ENCODE data around the gene ATXN10.
"Not testable (repeated sequence)": the region's sequence is repeated elsewhere in the genome, so short reads cannot be mapped to it uniquely, and the experiment has no call there.

Gene ATXN10

DNA sequence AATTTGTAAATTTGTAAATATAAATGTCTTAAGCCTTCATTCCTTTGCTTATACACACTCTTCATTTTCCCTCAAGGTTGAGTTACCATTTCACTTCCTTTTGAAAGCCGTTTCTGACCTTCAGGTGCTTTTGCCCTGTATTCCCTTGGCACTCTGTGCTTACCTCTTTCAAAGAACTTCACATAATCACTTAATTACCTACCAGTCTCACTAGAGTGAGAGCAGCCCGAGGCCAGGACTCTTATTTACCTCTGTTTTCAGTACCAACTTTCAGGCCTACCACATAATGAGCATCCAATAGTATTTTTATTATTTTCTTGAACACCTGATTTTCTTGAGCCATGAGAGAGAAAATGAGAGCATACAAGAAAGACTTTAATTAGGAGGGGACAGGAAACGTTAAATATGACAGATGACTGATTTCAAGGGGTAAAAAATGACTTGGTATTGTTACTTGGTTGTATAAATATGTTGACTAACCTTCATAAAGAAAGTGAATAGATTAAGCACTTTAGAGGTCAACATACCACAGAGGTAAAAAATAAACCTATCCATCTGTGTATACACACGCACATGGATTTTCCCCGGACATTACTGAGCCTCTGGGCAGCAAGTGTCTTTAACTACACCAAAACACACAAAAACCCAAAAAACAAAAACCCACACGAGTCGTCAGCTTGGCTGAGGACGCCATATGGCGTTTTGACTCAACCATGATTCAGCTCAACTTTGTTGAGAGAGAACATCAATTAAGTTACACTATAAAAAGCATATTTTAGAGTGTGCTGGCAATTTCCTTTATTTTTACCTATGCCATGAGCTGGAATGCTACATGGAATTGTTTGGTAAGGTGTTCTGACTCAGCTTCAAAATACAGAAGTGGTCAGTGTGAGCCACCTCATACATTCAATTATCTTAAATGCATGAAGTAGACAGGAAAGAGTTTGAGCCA, 7.6 kb downstream of the ATXN10 start:
- no peak for DNase-seq (ENCODE audit: low read depth in 2 of 2)

GRCh38 chr22:45680932-45681700, 9.5 kb downstream of the ATXN10 start:
- no peak for DNase-seq (ENCODE audit: low read depth in 2 of 2)

GRCh38 chr22:45682064-45682463, 10.4 kb downstream of the ATXN10 start:
- DNase-seq (ENCODE audit: low read depth in 2 of 2) = no peak

DNA sequence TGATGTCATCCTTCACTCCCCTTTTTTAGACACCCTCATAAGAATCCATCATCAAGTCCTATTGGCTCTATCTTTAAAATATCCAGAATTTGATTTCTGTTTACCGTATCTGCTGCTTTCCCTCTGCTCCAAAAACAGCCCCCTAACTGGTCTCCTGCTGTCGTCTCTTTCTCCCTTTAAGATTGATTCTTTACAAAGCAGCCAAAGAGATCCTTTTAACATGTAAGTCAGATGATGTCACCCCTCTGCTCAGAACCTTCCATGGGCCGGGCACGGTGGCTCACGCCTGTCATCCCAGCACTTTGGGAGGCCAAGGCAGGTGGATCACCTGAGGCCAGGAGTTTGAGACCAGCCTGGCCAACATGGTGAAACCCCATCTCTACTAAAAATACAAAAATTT, 11.1 kb downstream of the ATXN10 start:
- DNase-seq (ENCODE audit: low read depth in 2 of 2) = not testable (repeated sequence)

DNA sequence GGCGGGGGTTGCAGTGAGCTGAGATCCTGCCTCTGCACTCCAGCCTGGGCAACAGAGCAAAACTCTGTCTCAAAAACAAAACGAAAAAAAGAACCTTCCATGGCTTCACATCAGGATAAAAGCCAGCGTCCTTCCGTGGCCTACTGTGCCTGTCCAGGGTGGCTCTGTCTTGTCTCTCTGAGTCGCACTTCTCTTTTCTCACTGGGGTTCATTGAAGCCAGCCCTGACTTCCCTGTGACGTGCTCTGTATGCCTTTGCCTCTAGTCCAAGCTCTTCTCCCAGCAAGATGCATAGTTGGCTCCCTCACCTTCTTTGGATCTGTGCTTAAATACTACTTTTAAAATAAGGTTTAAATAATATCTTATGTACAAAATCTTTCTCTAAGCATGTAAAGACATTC, 11.6 kb downstream of the ATXN10 start:
- DNase-seq (ENCODE audit: low read depth in 2 of 2) = no peak

DNA sequence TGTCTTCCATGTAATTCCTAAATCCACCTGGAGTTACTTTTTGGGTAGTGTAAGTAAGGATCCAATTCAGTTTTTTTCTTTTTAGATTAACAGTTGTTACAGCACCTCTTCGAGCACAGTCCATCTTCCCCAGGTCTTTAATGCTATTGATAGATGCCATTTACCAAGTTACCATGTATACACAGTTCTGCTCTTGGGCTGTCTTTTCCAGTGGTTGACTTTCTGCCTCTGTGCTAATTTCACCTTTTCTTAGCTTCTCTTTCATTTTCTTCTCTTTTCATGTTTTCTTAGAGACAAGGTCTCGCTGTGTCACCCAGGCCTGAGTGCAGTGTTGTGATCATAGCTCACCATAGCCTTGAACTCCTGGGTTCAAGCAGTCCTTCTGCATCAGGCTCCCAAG, 12.0 kb downstream of the ATXN10 start:
- DNase-seq (ENCODE audit: low read depth in 2 of 2) = no peak

- no peak for DNase-seq (ENCODE audit: low read depth in 2 of 2)
Measured at GRCh38 chr22:45684169-45684568, 12.5 kb downstream of the ATXN10 start.

- no peak for DNase-seq (ENCODE audit: low read depth in 2 of 2)
Measured at GRCh38 chr22:45684752-45685574, 13.3 kb downstream of the ATXN10 start.

GRCh38 chr22:45686004-45686403, 14.4 kb downstream of the ATXN10 start:
- DNase-seq (ENCODE audit: low read depth in 2 of 2) = no peak

GRCh38 chr22:45686836-45687235, 15.2 kb downstream of the ATXN10 start:
- no peak for DNase-seq (ENCODE audit: low read depth in 2 of 2)

DNA sequence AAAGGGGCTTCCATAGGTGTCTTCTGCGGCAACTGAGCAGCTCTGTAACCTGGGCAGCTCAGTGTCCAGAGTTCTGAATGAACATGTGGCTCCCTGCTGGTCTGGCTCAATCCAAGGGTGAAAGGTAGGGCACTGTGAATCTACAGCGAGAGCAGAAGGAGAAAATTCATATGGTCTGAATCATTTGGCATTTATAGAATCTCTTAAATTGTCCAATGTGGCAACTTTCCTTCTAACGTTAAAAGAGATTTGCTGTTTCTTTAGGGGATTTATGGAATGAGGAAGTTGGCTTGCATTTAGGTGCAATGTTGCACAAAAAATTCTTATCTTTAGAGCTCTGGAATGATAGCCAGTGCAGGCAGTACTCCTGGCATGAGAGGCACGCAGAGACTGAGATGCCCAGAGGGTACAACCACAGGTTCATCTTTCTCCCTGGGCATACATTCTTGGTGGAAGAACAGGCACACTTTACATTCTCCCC, 17.0 kb downstream of the ATXN10 start:
- no peak for DNase-seq (ENCODE audit: low read depth in 2 of 2)

DNA sequence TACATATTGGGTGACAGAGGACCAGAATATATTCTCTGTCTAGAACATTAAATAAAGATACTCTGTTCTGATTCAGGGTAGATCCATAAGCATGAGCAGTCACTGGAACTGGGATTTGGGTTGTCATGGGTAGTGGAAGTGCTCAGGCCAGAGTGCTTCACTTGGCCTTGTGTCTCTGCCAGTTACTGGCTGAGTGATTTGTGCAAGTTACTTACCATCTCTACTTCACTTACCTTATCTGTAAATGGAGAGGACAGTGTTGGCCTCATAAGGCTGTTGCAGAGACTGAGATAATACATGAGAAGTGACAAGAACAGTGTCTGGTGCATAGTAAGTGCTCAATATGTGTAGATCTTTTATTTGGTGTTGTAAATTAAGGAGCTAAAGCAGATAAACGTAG, 17.6 kb downstream of the ATXN10 start:
- no peak for DNase-seq (ENCODE audit: low read depth in 2 of 2)

DNA sequence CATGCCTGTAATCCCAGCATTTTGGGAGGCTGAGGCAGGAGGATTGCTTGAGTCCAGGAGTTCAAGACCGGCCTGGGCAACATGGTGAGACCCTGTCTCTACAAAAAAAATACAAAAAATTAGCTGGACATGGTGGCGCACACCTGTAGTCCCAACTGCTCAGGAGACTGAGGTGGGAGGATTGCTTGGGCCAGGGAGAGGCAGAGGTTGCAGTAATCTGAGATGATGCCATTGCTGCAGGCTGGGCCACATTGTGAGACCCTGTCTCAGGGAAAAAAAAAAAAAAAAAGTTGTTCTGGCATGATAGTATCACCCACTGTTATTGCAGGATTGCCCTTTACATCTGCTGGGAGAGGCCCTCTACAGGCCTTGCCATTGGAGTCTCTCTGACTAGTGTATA, 18.4 kb downstream of the ATXN10 start:
- DNase-seq (ENCODE audit: low read depth in 2 of 2) = no peak

DNA sequence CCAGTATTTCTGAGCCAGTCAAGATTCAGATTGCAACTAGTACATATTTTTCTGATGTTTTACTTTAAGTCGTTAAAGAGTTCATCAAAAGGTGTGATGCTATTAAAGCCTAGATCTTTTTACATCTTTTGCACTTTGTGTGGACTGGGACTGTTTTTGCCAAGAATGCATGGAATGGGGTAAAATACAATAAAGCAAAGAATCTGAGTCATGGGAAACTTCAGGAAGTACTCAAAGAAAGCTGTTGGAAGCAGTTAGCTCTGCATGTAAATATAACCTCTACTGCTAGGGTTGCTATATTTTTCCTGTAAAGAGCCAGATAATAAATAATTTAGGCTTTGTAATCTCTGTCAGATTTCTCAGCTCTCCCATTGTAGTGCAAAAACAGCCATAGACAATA, 20.9 kb downstream of the ATXN10 start:
- no peak for DNase-seq (ENCODE audit: low read depth in 2 of 2)

DNA sequence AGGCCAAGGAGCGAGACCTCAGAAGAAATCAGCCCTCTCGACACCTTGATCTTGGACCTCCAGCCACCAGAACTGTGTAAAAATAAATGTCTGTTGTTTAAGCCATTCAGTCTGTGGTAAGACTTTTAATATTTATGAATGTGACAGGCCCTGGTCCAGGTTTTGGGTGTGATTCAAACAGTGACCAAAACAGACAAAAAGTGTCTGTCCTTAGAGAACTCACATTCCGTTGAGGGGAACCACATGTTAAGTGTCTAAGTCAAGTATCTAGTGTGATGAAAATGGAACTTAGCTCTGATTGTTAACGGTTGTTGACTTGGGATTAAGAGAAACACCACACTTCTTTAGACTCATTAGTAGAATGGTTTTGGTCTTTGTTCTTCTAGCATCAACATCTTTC, 22.2 kb downstream of the ATXN10 start:
- no peak for DNase-seq (ENCODE audit: low read depth in 2 of 2)

DNA sequence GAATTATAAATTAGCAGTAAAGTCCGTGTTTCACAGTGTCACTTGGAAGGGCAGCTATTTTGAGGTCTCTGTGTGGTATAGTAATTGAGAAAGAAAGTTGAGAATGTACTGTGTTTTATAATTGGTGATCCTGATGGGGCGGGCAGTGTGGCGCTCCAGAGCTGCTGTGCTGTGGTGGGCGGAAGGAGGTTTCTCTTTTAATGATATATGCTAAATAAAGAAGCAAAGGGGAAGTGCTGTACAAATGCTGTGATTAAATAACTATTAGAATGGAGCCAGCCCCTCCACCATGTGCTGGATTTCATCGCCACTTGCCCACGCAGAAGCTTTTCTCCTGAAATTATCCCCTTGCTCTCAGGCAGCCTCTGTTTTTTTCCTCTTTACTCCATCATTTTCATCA, 24.6 kb downstream of the ATXN10 start:
- DNase-seq (ENCODE audit: low read depth in 2 of 2) = no peak

GRCh38 chr22:45698094-45698493, 26.5 kb downstream of the ATXN10 start:
- DNase-seq (ENCODE audit: low read depth in 2 of 2) = no peak

- DNase-seq (ENCODE audit: low read depth in 2 of 2) = no peak
Measured at GRCh38 chr22:45702981-45703380, 31.3 kb downstream of the ATXN10 start.

- no peak for DNase-seq (ENCODE audit: low read depth in 2 of 2)
Measured at GRCh38 chr22:45703758-45704157, 32.1 kb downstream of the ATXN10 start.

GRCh38 chr22:45704648-45705047, 33.0 kb downstream of the ATXN10 start:
- DNase-seq (ENCODE audit: low read depth in 2 of 2) = no peak

DNA sequence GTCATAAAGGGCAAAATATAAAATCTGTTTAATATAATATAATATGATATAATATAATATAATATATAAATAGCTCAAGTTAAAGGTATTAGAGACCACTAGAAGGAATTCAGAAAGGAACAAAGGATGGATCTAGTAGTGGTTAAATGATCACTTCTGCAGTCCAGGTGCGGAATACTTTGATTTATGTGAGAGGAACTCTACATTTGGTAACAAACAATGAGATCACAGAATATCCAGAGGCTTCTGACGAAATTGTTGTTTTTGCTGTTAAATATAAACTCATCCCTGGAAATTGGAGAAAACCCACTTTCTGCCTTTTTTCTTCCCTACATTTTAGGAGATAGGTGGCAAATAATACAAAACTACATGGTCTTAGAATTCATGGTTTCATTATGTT, 36.0 kb downstream of the ATXN10 start:
- DNase-seq (ENCODE audit: low read depth in 2 of 2) = no peak

- DNase-seq (ENCODE audit: low read depth in 2 of 2) = no peak
Measured at GRCh38 chr22:45708145-45708544, 36.5 kb downstream of the ATXN10 start.

Data from stimulated activated CD8-positive, alpha-beta memory T cell treated with anti-CD3 and anti-CD28 coated beads, Interleukin-7, amount 100 ng/mL, for 1 hour (primary cell).